HCT116 (cell line): ENCODE measurements around the gene EPDR1. TPM values are rescaled to one million over a fixed set of nuclear protein-coding genes. Genes with fewer than 3 reads are reported as not detected.

ENCODE experiments used
- ATAC-seq: fragments of 200-7000 bp; cut with Tn5 transposase; 2 replicates; pipeline ENCODE4 v1.9.1; 2020; ENCODE audit warnings: mild to moderate bottlenecking, moderate library complexity
- BruUV-seq: library from RNA; stranded (reverse); fragments of 400-500 nt; replicated peaks from 2 replicates; lab custom pipeline; 2021; lab: Mats Ljungman, UMichigan
- CTCF ChIA-PET: fragments of 300-600 bp; sonication (Branson Sonifier 250); formaldehyde crosslinking; loops from one replicate; lab custom pipeline; 2021; ENCODE audit warnings: antibody characterized with exemption; lab: Charles Lee
- POLR2A ChIA-PET: fragments of 300-600, 350-600 bp; sonication (Branson Sonifier 250); formaldehyde crosslinking; loops from one replicate; lab custom pipeline; 2021; ENCODE audit warnings: antibody characterized with exemption; lab: Charles Lee
- RAD21 ChIA-PET, 2 experiments: fragments of 300-600 bp; sonication (Branson Sonifier 250); formaldehyde crosslinking; loops; one replicate each; lab custom pipeline; 2023; ENCODE audit warnings: low total read pairs in 2 of 2; ENCODE audit not compliant: uncharacterized antibody in 2 of 2, unreplicated experiment in 2 of 2, low non-redundant PET in 1 of 2; lab: Charles Lee
- DNase-seq: peaks from one replicate; pipeline ENCODE4 v3.0.0-alpha.2; 2010; ENCODE audit warnings: low read depth, low spot score
- H2AFZ ChIP-seq: fragments of 200-600 bp; shearing (Covaris generic), sonication (generic); 2 replicates; pipeline ENCODE4 v1.6.1; 2017; ENCODE audit warnings: low read depth, mixed run types, mixed read lengths, antibody characterized with exemption, low read length; ENCODE audit not compliant: poor library complexity, severe bottlenecking
- H3K27ac ChIP-seq: 2 replicates; pipeline ENCODE4 v1.5.1; 2012; ENCODE audit warnings: low read depth, low read length
- H3K27me3 ChIP-seq: fragments of 200-600 bp; sonication (generic); 2 replicates; pipeline ENCODE4 v1.6.1; 2016; ENCODE audit warnings: mixed run types, low read length, mixed read lengths; ENCODE audit not compliant: insufficient read depth
- H3K36me3 ChIP-seq, 2 experiments: fragments of 200-500 bp in 1 of 2; fragments of 200-600 bp in 1 of 2; sonication (Bioruptor generic) in 1 of 2; sonication (generic) in 1 of 2; 2 replicates each; pipeline versions ENCODE4 v1.5.1 to v1.6.1; 2014 to 2016; ENCODE audit warnings: low read length in 2 of 2, inconsistent platforms in 1 of 2, mixed read lengths in 1 of 2, mixed run types in 1 of 2; ENCODE audit not compliant: insufficient read depth in 2 of 2, control insufficient read depth in 1 of 2
- H3K4me1 ChIP-seq, 2 experiments: fragments of 200-600 bp in 1 of 2; sonication (generic) in 1 of 2; 2 replicates each; pipeline versions ENCODE4 v1.5.1 to v1.6.1; 2012 to 2017; ENCODE audit warnings: low read length in 2 of 2, inconsistent platforms in 1 of 2, mild to moderate bottlenecking in 1 of 2, mixed read lengths in 1 of 2, mixed run types in 1 of 2, moderate library complexity in 1 of 2; ENCODE audit not compliant: insufficient read depth in 2 of 2, control insufficient read depth in 1 of 2
- H3K4me2 ChIP-seq: fragments of 200-600 bp; sonication (generic); 2 replicates; pipeline ENCODE4 v1.6.1; 2017; ENCODE audit warnings: mixed run types, low read length, mixed read lengths
- H3K4me3 ChIP-seq, 2 experiments: fragments of 200-600 bp in 1 of 2; sonication (generic) in 1 of 2; replicated peaks in 1 of 2; 2 replicates each; pipeline ENCODE4 v1.5.1; 2011 to 2016; ENCODE audit warnings: low read length in 2 of 2, control low read depth in 1 of 2, low read depth in 1 of 2, mild to moderate bottlenecking in 1 of 2, mixed read lengths in 1 of 2, mixed run types in 1 of 2
- H3K79me2 ChIP-seq: fragments of 200-600 bp; sonication (generic); 2 replicates; pipeline ENCODE4 v1.6.1; 2017; ENCODE audit warnings: mild to moderate bottlenecking, mixed run types, low read length, moderate library complexity, mixed read lengths; ENCODE audit not compliant: insufficient read depth
- H3K9ac ChIP-seq: fragments of 200-600 bp; sonication (generic); 2 replicates; pipeline ENCODE4 v1.6.1; 2016; ENCODE audit warnings: low read length, mixed read lengths
- H3K9me2 ChIP-seq: fragments of 200-600 bp; sonication (generic), shearing (Covaris generic); 2 replicates; pipeline ENCODE4 v1.6.1; 2017; ENCODE audit warnings: mixed run types, mild to moderate bottlenecking, moderate library complexity; ENCODE audit not compliant: insufficient read depth
- H3K9me3 ChIP-seq, 2 experiments: fragments of 200-500 bp in 1 of 2; fragments of 200-600 bp in 1 of 2; sonication (Bioruptor generic) in 1 of 2; sonication (generic) in 1 of 2; 2 replicates each; pipeline ENCODE4 v1.6.1; 2014 to 2017; ENCODE audit warnings: low read length in 2 of 2, mixed read lengths in 2 of 2, inconsistent platforms in 1 of 2, low read depth in 1 of 2, mild to moderate bottlenecking in 1 of 2, mixed run types in 1 of 2, moderate library complexity in 1 of 2; ENCODE audit not compliant: control insufficient read depth in 1 of 2, insufficient read depth in 1 of 2
- H4K20me1 ChIP-seq: fragments of 200-600 bp; sonication (generic), shearing (Covaris generic); 2 replicates; pipeline ENCODE4 v1.6.1; 2017; ENCODE audit warnings: mixed run types, mild to moderate bottlenecking, moderate library complexity; ENCODE audit not compliant: insufficient read depth
- ATF3 ChIP-seq: IDR thresholded peaks from 2 replicates; pipeline ENCODE4 v1.6.1; 2012
- CEBPB ChIP-seq: IDR thresholded peaks from 2 replicates; pipeline ENCODE4 v1.6.1; 2012; ENCODE audit warnings: low read depth
- EGR1 ChIP-seq: IDR thresholded peaks from 2 replicates; pipeline ENCODE4 v1.6.1; 2012; ENCODE audit warnings: low read depth
- ELF1 ChIP-seq: IDR thresholded peaks from 2 replicates; pipeline ENCODE4 v1.6.1; 2012; ENCODE audit warnings: low read depth, borderline replicate concordance
- JUND ChIP-seq: IDR thresholded peaks from 2 replicates; pipeline ENCODE4 v1.6.1; 2012
- MAX ChIP-seq: IDR thresholded peaks from 2 replicates; pipeline ENCODE4 v1.6.1; 2012
- RAD21 ChIP-seq: IDR thresholded peaks from 2 replicates; pipeline ENCODE4 v1.6.1; 2012; ENCODE audit warnings: low read depth, mild to moderate bottlenecking
- REST ChIP-seq: IDR thresholded peaks from 2 replicates; pipeline ENCODE4 v1.6.1; 2012; ENCODE audit warnings: low read depth
- SIN3A ChIP-seq: IDR thresholded peaks from 2 replicates; pipeline ENCODE4 v1.6.1; 2012; ENCODE audit warnings: low read depth
- TCF7L2 ChIP-seq: IDR thresholded peaks from 2 replicates; pipeline ENCODE4 v1.7.0; 2011; ENCODE audit warnings: borderline replicate concordance, inconsistent platforms; ENCODE audit not compliant: insufficient read depth, insufficient read length; ENCODE audit errors: extremely low read depth
- ZFX ChIP-seq: fragments of 450-650 bp; IDR thresholded peaks from 2 replicates; pipeline ENCODE4 v1.6.1; 2017
- intact Hi-C: fragments of 100-400 bp; cut with micrococcal nuclease; formaldehyde crosslinking; loops from 2 replicates; pipeline ENCODE4 v1.10.0; 2022
- total RNA-seq: library from RNA; stranded (reverse); gene quantifications from one replicate; pipeline ENCODE4 v1.2.1, GENCODE V29; 2021; ENCODE audit not compliant: unreplicated experiment
- TF ChIP-seq, protein P1 (sequence below), 3 experiments: fragments of 200-600 bp in 1 of 3; sonication (generic) in 1 of 3; IDR thresholded peaks in 2 of 3; conservative IDR thresholded peaks in 1 of 3; 2 replicates each; pipeline ENCODE4 v1.5.1; 2012 to 2017; ENCODE audit warnings: low read depth in 2 of 3, low read length in 2 of 3, antibody characterized with exemption in 1 of 3, borderline replicate concordance in 1 of 3, control low read depth in 1 of 3, mild to moderate bottlenecking in 1 of 3, mixed read lengths in 1 of 3, mixed run types in 1 of 3, moderate library complexity in 1 of 3; ENCODE audit not compliant: insufficient read depth in 1 of 3

EPDR1 gene
- total RNA-seq, 1 experiment from 2014 or later, result 8.0 TPM

DNA sequence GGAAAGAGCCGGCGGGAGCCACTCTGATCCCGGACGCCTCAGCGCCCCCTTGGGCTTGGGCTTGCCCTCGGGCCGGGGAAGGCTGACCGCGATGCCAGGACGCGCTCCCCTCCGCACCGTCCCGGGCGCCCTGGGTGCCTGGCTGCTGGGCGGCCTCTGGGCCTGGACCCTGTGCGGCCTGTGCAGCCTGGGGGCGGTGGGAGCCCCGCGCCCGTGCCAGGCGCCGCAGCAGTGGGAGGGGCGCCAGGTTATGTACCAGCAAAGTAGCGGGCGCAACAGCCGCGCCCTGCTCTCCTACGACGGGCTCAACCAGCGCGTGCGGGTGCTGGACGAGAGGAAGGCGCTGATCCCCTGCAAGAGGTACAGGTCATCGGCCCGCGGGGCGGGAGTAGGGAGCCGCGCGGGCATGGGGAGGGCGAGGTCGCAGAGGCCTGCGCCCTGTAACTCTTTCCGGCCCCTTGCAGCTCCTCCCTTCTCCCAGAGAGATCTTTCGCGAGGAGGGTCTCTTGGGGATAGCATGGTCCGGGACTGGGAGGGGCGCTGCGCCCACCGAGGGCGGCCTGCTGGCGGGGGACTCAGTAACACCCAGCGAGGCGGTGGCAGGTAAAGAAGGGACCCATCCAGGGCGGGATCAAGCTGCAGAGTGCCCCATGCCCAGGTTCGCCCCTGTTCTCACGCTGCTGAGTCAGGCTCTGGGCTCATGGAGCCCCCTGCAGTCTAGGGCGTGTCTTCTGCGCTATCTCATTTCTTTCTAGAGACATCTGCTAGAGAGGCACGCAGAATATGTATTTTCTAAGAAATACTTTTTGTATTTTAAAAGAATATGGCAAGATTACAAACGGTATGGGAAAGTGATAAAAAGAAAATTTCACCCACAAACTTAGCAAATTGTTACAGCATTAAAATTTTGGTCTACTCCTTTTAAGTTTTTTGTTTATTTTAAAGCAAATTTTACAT is 687 bp downstream of the EPDR1 start:
- H3K9ac ChIP-seq, result peak overlapping the region; percentile 69

GRCh38 chr7:37921876-37922275 is 1.4 kb downstream of the EPDR1 start:
- peaks cover 0 to 5% of the 10 kb centered on the region in 2 experiments; a peak in 1 of 4 replicates for H3K9me3 ChIP-seq
- H3K27ac ChIP-seq, result no peak overlapping the region; the same call in 1 of the 2 replicates
- intact Hi-C loops, result no loop called here
- no peak overlapping the region for H2AFZ ChIP-seq
- H3K79me2 ChIP-seq, result peaks cover 12% of the 10 kb centered on the region
- ATAC-seq (no peak), DNase-seq (no peak)
- H3K9me2 ChIP-seq, result no peaks in the 10 kb centered on the region
- ChIA-PET CTCF (no interaction called here), RAD21 (no interaction called here), POLR2A (no interaction called here)
- H4K20me1 ChIP-seq, result no peaks in the 10 kb centered on the region
- peak overlapping the region; percentile 48 to 64 for H3K4me3 ChIP-seq
- H3K36me3 ChIP-seq, result 0 out of 4 replicates have a peak, but pooled peaks cover 0 to 4% of the 10 kb centered on the region in 2 experiments
- H3K27me3 ChIP-seq, result no peaks in the 10 kb centered on the region
- H3K9ac ChIP-seq, result peak overlapping the region; percentile 69
- peaks cover 9 to 16% of the 10 kb centered on the region in 2 experiments; a peak in 2 of 4 replicates for H3K4me1 ChIP-seq
- peak overlapping the region; percentile 72 for H3K4me2 ChIP-seq
- TSS peak; percentile 68 for BruUV-seq
- TF ChIP-seq REST (no peak), TCF7L2 (no peak), RAD21 (no peak), JUND (no peak), CEBPB (no peak)
- TF ChIP-seq, protein P1, sequence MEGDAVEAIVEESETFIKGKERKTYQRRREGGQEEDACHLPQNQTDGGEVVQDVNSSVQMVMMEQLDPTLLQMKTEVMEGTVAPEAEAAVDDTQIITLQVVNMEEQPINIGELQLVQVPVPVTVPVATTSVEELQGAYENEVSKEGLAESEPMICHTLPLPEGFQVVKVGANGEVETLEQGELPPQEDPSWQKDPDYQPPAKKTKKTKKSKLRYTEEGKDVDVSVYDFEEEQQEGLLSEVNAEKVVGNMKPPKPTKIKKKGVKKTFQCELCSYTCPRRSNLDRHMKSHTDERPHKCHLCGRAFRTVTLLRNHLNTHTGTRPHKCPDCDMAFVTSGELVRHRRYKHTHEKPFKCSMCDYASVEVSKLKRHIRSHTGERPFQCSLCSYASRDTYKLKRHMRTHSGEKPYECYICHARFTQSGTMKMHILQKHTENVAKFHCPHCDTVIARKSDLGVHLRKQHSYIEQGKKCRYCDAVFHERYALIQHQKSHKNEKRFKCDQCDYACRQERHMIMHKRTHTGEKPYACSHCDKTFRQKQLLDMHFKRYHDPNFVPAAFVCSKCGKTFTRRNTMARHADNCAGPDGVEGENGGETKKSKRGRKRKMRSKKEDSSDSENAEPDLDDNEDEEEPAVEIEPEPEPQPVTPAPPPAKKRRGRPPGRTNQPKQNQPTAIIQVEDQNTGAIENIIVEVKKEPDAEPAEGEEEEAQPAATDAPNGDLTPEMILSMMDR (IDR thresholded peaks at IDR 0.05 in 2 of 3, conservative IDR thresholded peaks at IDR 0.05 in 1 of 3; ENCODE audit: borderline replicate concordance in 1 of 3, insufficient read depth in 1 of 3, low read depth in 2 of 3, low read length in 2 of 3), result no peak

More for the DNA sequence above, 687 bp downstream of the EPDR1 start:
- Histone ChIP-seq H3K9me3 (peaks cover 0 to 5% of the 10 kb centered on the region in 2 experiments; a peak in 1 of 4 replicates), H3K36me3 (0 out of 4 replicates have a peak, but pooled peaks cover 0 to 4% of the 10 kb centered on the region in 2 experiments), H2AFZ (no peak overlapping the region), H4K20me1 (no peaks in the 10 kb centered on the region), H3K27me3 (no peaks in the 10 kb centered on the region), H3K79me2 (peaks cover 12% of the 10 kb centered on the region), H3K4me2 (peak overlapping the region; percentile 72), H3K27ac (peak overlapping the region; percentile 89), H3K4me1 (peaks cover 9 to 16% of the 10 kb centered on the region in 2 experiments; a peak in 2 of 4 replicates), H3K9me2 (no peaks in the 10 kb centered on the region), H3K4me3 (peak overlapping the region; percentile 48 to 64)
- DNase-seq (no peak), ATAC-seq (peak; percentile 71)
- no TSS peak for BruUV-seq
- RAD21 ChIA-PET, result no interaction called here
- CTCF ChIA-PET, result interaction anchor here (0.9 kb wide), 1 partner anchor 449 kb away, joined by 3 read pairs; no protein-coding TSS in a partner anchor
- intact Hi-C loops, result no loop called here
- no peak for TF ChIP-seq ATF3
- peak; percentile 83 for TF ChIP-seq ZFX
- no peak for TF ChIP-seq EGR1
- no peak for TF ChIP-seq ELF1
- TF ChIP-seq MAX, result 0 out of 2 replicates have a peak, but pooled peaks have one; percentile 22
- 0 out of 2 replicates have a peak, but pooled peaks have one; percentile 43 for TF ChIP-seq SIN3A
- POLR2A ChIA-PET, result no interaction called here
